Upper lobe of left lung (tissue), 6 donors: ENCODE results near the gene AGAP6. TPM values are rescaled to one million over a fixed set of nuclear protein-coding genes. Genes with fewer than 3 reads are reported as not detected.
"Not testable (repeated sequence)": the region's sequence is repeated elsewhere in the genome, so short reads cannot be mapped to it uniquely, and the experiment has no call there.

Experiments used
- ATAC-seq, 2 donors: fragments of 200-7000 bp; cut with Tn5 transposase; one replicate each; pipeline ENCODE4 v1.9.1; 2022; ENCODE audit warnings: mild to moderate bottlenecking in 2 of 2, moderate library complexity in 2 of 2; ENCODE audit not compliant: low FRiP score in 2 of 2
- DNase-seq, 2 donors: peaks; one replicate each; pipeline ENCODE4 v3.0.0-alpha.2; 2019 to 2020
- H3K27ac ChIP-seq, 4 donors: fragments of 200-600 bp; sonication (generic); one replicate each; pipeline ENCODE4 v1.5.1; 2016 to 2019
- H3K27me3 ChIP-seq, 4 donors: fragments of 200-600 bp; sonication (generic); one replicate each; pipeline ENCODE4 v1.5.1; 2017 to 2019
- H3K36me3 ChIP-seq, 4 donors: fragments of 200-600 bp; sonication (generic); one replicate each; pipeline ENCODE4 v1.5.1; 2016 to 2019
- H3K4me1 ChIP-seq, 4 donors: fragments of 200-600 bp; sonication (generic); one replicate each; pipeline ENCODE4 v1.5.1; 2018 to 2019
- H3K4me3 ChIP-seq, 4 donors: fragments of 200-600 bp; sonication (generic); one replicate each; pipeline ENCODE4 v1.5.1; 2017 to 2019; ENCODE audit warnings: mild to moderate bottlenecking in 2 of 4, moderate library complexity in 1 of 4
- H3K9me3 ChIP-seq, 4 donors: fragments of 200-600 bp; sonication (generic); one replicate each; pipeline ENCODE4 v1.5.1; 2018 to 2019
- EP300 ChIP-seq, 4 donors: sonication (generic); formaldehyde crosslinking; IDR thresholded peaks; one replicate each; pipeline ENCODE4 v1.5.1; 2017; ENCODE audit warnings: antibody characterized with exemption in 4 of 4, control low read depth in 2 of 4
- POLR2A ChIP-seq, 4 donors: fragments of 450-650 bp; IDR thresholded peaks; one replicate each; pipeline ENCODE4 v1.5.1; 2016 to 2017; ENCODE audit warnings: antibody characterized with exemption in 4 of 4, mild to moderate bottlenecking in 2 of 4
- POLR2AphosphoS5 ChIP-seq, 2 donors: sonication (generic); formaldehyde crosslinking; IDR thresholded peaks; one replicate each; pipeline ENCODE4 v1.5.1; 2017; ENCODE audit warnings: antibody characterized with exemption in 2 of 2
- WGBS, 2 donors: methylation state at CpG; one replicate each; pipeline ENCODE4 v1.1.5; 2017 to 2018; 5-methylcytosine and 5-hydroxymethylcytosine counted together
- total RNA-seq, 6 donors: library from RNA; depleted of rRNA in 4 of 6; stranded (reverse); fragments of >200 nt in 4 of 6; gene quantifications; one replicate each; pipeline versions ENCODE4 v1.1.0 to v1.2.1, GENCODE V29; 2016 to 2021
- donor health status: DM: no; HTN: no; CAD: no; lungs with moderate emphysema.
- donor health status: DM: no; HTN: yes; CAD: no; lungs with severe emphysema.

AGAP6 gene
- 10 to 100 TPM; 10.9 to 72.3 (median 19.8) TPM for total RNA-seq

GRCh38 chr10:49988376-49988775 lies at the start of gene AGAP6:
TSS of gene AGAP6 (plus strand) at chr10:49988406. CDS start at chr10:49988716, 310 bp downstream.
- H3K9me3 ChIP-seq, ATAC-seq, H3K4me1 ChIP-seq, H3K4me3 ChIP-seq, H3K27ac ChIP-seq, H3K27me3 ChIP-seq, H3K36me3 ChIP-seq: not testable (repeated sequence)
- 96 to 100% methylated on average over 1 to 12 of the region's 18 CpGs for WGBS, 2 donors
- peak in 1 of 2 donors; percentile 72 for DNase-seq

- Histone ChIP-seq H3K4me1 (peaks cover 10 to 25% (median 20%) of the 10 kb centered on the region in 4 donors), H3K27ac (peak within 1 kb of the TSS; percentile 71 to 85 (median 81)), H3K4me3 (peak within 1 kb of the TSS; percentile 44 to 88 (median 75))
- ATAC-seq (peak; percentile 97 to 99), DNase-seq (peak; percentile 81 to 95)
- not testable (repeated sequence) for H3K9me3 ChIP-seq, H3K36me3 ChIP-seq, H3K27me3 ChIP-seq
- TF ChIP-seq POLR2A (IDR thresholded peaks at IDR 0.05) (peak in 2 of 4 donors; percentile 46 to 70), EP300 (IDR thresholded peaks at IDR 0.05) (peak in 1 of 4 donors; percentile 31), POLR2AphosphoS5 (IDR thresholded peaks at IDR 0.05) (peak; percentile 70 to 88)
- 1% methylated on average over 46 to 80 of the region's 81 CpGs for WGBS, 2 donors
Observed at GRCh38 chr10:49941447-49942338, 46.5 kb upstream of the AGAP6 start, which contains the start of the genes PARG and TIMM23B. TSS of gene PARG (minus strand) at chr10:49942027. CDS start at chr10:49941725, 302 bp downstream. TSS of gene TIMM23B (plus strand) at chr10:49942053. CDS start at chr10:49942195, 142 bp downstream.

- not testable (repeated sequence) for DNase-seq, H3K36me3 ChIP-seq, H3K9me3 ChIP-seq, H3K27me3 ChIP-seq
- Histone ChIP-seq H3K4me1 (peaks cover 10 to 25% (median 20%) of the 10 kb centered on the region in 4 donors), H3K27ac (peak overlapping the region; percentile 71 to 85 (median 81)), H3K4me3 (peak overlapping the region; percentile 44 to 88 (median 75))
- ATAC-seq: peak in 1 of 2 donors; percentile 29
- WGBS, 2 donors: 0% methylated on average over 12 of the region's 12 CpGs
Observed at GRCh38 chr10:49942339-49942705, 45.9 kb upstream of the AGAP6 start.

- H3K4me1 ChIP-seq: peaks cover 10 to 25% (median 20%) of the 10 kb centered on the region in 4 donors
- H3K36me3 ChIP-seq, H3K9me3 ChIP-seq, DNase-seq, H3K27ac ChIP-seq, H3K27me3 ChIP-seq, H3K4me3 ChIP-seq, ATAC-seq: not testable (repeated sequence)
- 74 to 94% methylated on average over 2 of the region's 2 CpGs for WGBS, 2 donors
Observed at GRCh38 chr10:49943607-49944006, 44.6 kb upstream of the AGAP6 start.

GRCh38 chr10:49948142-49948541 lies 40.1 kb upstream of the AGAP6 start:
- WGBS, 2 donors: 85 to 100% methylated on average over 1 of the region's 2 CpGs
- not testable (repeated sequence) for ATAC-seq

GRCh38 chr10:49948737-49949136 lies 39.5 kb upstream of the AGAP6 start:
- not testable (repeated sequence) for H3K27me3 ChIP-seq, H3K4me1 ChIP-seq, H3K9me3 ChIP-seq, ATAC-seq, H3K4me3 ChIP-seq, DNase-seq, H3K36me3 ChIP-seq, H3K27ac ChIP-seq
- WGBS, 2 donors: 98 to 100% methylated on average over 2 of the region's 2 CpGs

More at GRCh38 chr10:49948142-49948541, 40.1 kb upstream of the AGAP6 start:
- not testable (repeated sequence) for H3K36me3 ChIP-seq, H3K27me3 ChIP-seq, H3K9me3 ChIP-seq, DNase-seq, H3K27ac ChIP-seq, H3K4me3 ChIP-seq, H3K4me1 ChIP-seq

GRCh38 chr10:49952006-49952405 lies 36.2 kb upstream of the AGAP6 start:
- H3K36me3 ChIP-seq: peaks cover 0 to 26% (median 4%) of the 10 kb centered on the region in 4 donors
- H3K4me1 ChIP-seq, H3K27ac ChIP-seq, ATAC-seq, H3K9me3 ChIP-seq, H3K4me3 ChIP-seq, DNase-seq, H3K27me3 ChIP-seq: not testable (repeated sequence)
- WGBS, 2 donors: 67 to 71% methylated on average over 3 of the region's 3 CpGs

- DNase-seq, H3K4me3 ChIP-seq, H3K4me1 ChIP-seq, ATAC-seq, H3K27me3 ChIP-seq, H3K9me3 ChIP-seq, H3K27ac ChIP-seq: not testable (repeated sequence)
- peaks cover 0 to 29% (median 5%) of the 10 kb centered on the region in 4 donors for H3K36me3 ChIP-seq
- WGBS, 2 donors: 79 to 81% methylated on average over 3 of the region's 3 CpGs
Observed at GRCh38 chr10:49953122-49953521, 35.1 kb upstream of the AGAP6 start.

GRCh38 chr10:49970331-49970857 lies 17.8 kb upstream of the AGAP6 start:
- 97 to 100% methylated on average over 2 to 16 of the region's 37 CpGs for WGBS, 2 donors
- H3K9me3 ChIP-seq, H3K36me3 ChIP-seq, ATAC-seq, H3K4me1 ChIP-seq, H3K4me3 ChIP-seq, H3K27me3 ChIP-seq, H3K27ac ChIP-seq: not testable (repeated sequence)
- DNase-seq: peak in 1 of 2 donors; percentile 65

GRCh38 chr10:49971466-49971865 lies 16.7 kb upstream of the AGAP6 start:
- DNase-seq, H3K4me1 ChIP-seq, H3K9me3 ChIP-seq, H3K27ac ChIP-seq, ATAC-seq, H3K27me3 ChIP-seq, H3K4me3 ChIP-seq: not testable (repeated sequence)
- peaks cover 0 to 11% (median 4%) of the 10 kb centered on the region in 4 donors for H3K36me3 ChIP-seq
- 69 to 75% methylated on average over 2 of the region's 2 CpGs for WGBS, 2 donors

- not testable (repeated sequence) for H3K27ac ChIP-seq, H3K4me1 ChIP-seq, DNase-seq, H3K27me3 ChIP-seq, H3K4me3 ChIP-seq, ATAC-seq, H3K9me3 ChIP-seq
- peaks cover 0 to 12% (median 4%) of the 10 kb centered on the region in 4 donors for H3K36me3 ChIP-seq
- whole genome bisulfite sequencing, 2 donors: 82 to 89% methylated on average over 3 of the region's 3 CpGs
Observed at GRCh38 chr10:49972094-49972493, 16.1 kb upstream of the AGAP6 start.

- not testable (repeated sequence) for H3K4me1 ChIP-seq, H3K9me3 ChIP-seq, H3K4me3 ChIP-seq, H3K27me3 ChIP-seq, H3K36me3 ChIP-seq, ATAC-seq, H3K27ac ChIP-seq, DNase-seq
- 96 to 97% methylated on average over 3 of the region's 3 CpGs for WGBS, 2 donors
Observed at GRCh38 chr10:49977756-49978155, 10.4 kb upstream of the AGAP6 start.
